Activated CD8-positive, alpha-beta memory T cell treated with anti-CD3 and anti-CD28 coated beads for 36 hours (primary cell): ENCODE data around the gene COG6. TPM values are rescaled to one million over a fixed set of nuclear protein-coding genes. Genes with fewer than 3 reads are reported as not detected.

Experiments
- CTCF ChIA-PET: fragments of 350-600 bp; sonication (Branson Sonifier 250); formaldehyde crosslinking; loops from one replicate; lab custom pipeline; 2021; ENCODE audit warnings: antibody characterized with exemption; lab: Charles Lee
- POLR2A ChIA-PET: fragments of 350-600 bp; sonication (Branson Sonifier 250); formaldehyde crosslinking; loops from one replicate; lab custom pipeline; 2021; ENCODE audit warnings: antibody characterized with exemption; lab: Charles Lee
- total RNA-seq, 2 experiments: library from RNA; stranded (reverse); gene quantifications; one replicate each; pipeline ENCODE4 v1.2.3, GENCODE V29; 2021

COG6 gene
- total RNA-seq: 10 to 100 TPM; 24.8 to 25.9 TPM

DNA sequence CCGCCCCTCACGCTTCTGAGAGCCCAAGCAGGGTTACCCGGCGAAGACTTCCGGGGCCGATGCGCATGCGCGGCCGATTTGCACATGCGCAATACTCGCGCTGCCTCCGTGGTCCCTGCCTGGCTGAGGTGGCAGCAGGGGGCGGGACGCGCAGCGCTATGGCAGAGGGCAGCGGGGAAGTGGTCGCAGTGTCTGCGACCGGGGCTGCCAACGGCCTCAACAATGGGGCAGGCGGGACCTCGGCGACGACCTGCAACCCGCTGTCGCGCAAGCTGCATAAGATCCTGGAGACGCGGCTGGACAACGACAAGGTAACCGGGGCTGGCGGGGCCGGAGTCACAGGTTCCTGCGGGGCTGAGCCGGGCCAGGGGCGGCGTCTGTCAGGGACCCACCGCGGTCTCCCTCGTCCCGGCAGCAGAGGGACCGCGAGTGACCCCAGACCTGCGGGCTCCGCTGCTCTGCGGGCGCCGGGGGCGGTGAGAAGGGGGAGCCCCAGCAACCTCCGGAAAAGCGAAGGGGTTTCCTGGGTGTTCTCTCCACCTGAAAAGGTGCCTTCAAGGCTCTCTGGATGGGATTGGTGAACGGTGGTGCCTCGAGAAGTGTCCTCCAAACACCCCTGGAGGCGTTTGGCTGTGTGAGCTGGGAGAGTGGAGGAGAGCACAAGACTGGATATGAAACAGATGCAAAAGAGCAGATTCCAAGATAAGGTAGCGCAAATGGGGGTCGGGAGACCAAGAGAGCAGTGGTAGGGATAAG, at the start of gene COG6:
COG6 (plus strand) TSS at position 94 of the 756 bp plus-strand sequence; CDS start at position 159, 65 bp downstream.
- CTCF ChIA-PET: no interaction called here
- POLR2A ChIA-PET: no interaction called here

GRCh38 chr13:39605677-39606320, 49.7 kb upstream of the COG6 start:
- CTCF ChIA-PET: interaction anchor here (1.4 to 1.7 kb wide), 2 partner anchors 10 to 208 kb away, joined by 3 read pairs; no protein-coding TSS in a partner anchor
- POLR2A ChIA-PET: no interaction called here

- ChIA-PET CTCF (no interaction called here), POLR2A (no interaction called here)
These were observed 47.6 kb upstream of the COG6 start for GRCh38 chr13:39607876-39608275.

GRCh38 chr13:39612023-39612637, 43.3 kb upstream of the COG6 start:
- ChIA-PET POLR2A (no interaction called here), CTCF (interaction anchor here (0.8 to 1.5 kb wide), 3 partner anchors 17 to 564 kb away, joined by 3 to 4 read pairs (median 4); no protein-coding TSS in a partner anchor)

- POLR2A ChIA-PET: no interaction called here
These were observed 39.3 kb upstream of the COG6 start for GRCh38 chr13:39616087-39616694.

GRCh38 chr13:39618561-39618960, 36.9 kb upstream of the COG6 start:
- POLR2A ChIA-PET: no interaction called here
- CTCF ChIA-PET: no interaction called here

More at GRCh38 chr13:39616087-39616694, 39.3 kb upstream of the COG6 start:
- CTCF ChIA-PET: interaction anchor here (0.8 to 1.1 kb wide), 7 partner anchors 9 to 578 kb away, joined by 3 to 5 read pairs (median 3); partner anchors contain the start of gene NHLRC3

DNA sequence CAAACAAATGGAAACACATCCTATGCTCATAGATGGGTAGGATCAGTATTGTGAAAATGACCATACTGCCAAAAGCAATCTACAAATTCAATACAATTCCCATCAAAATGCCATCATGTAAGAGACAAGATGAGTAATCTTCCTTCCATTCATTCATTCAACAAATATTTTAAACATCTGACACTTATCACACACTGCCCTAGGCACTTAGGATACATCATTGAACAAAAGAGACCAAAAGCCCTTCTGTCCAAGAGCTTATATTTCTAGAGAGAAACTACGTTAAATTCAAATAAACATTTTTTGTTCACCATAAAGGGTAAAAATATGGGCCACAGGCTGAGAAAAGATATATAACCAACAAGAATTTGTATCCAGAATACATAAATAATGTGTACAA, 32.0 kb upstream of the COG6 start:
- CTCF ChIA-PET: no interaction called here
- POLR2A ChIA-PET: no interaction called here

GRCh38 chr13:39631307-39631706, 24.2 kb upstream of the COG6 start:
- CTCF ChIA-PET: no interaction called here
- POLR2A ChIA-PET: no interaction called here

- POLR2A ChIA-PET: no interaction called here
- CTCF ChIA-PET: no interaction called here
These were observed 22.5 kb upstream of the COG6 start for GRCh38 chr13:39632994-39633393.

DNA sequence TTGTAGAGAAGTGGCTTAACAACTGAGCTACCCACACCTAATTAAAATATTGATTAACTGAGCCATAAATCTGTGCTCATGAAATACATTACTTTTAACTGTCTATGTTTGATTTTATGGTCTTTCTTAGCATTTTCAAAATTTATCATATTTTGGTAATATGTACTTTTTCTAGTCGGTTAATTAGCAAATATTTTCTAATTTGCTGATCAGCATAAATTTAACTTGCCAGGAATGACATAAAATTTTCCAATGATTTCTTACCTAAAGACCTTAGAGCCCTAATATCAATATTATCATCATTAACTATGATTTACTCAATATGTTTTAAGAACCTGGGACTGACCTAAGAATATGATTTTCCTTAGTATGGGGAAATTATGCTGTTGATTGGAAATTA, 19.9 kb upstream of the COG6 start:
- ChIA-PET POLR2A (no interaction called here), CTCF (no interaction called here)

- POLR2A ChIA-PET: no interaction called here
- CTCF ChIA-PET: no interaction called here
These were observed 17.6 kb upstream of the COG6 start for GRCh38 chr13:39637890-39638289.

DNA sequence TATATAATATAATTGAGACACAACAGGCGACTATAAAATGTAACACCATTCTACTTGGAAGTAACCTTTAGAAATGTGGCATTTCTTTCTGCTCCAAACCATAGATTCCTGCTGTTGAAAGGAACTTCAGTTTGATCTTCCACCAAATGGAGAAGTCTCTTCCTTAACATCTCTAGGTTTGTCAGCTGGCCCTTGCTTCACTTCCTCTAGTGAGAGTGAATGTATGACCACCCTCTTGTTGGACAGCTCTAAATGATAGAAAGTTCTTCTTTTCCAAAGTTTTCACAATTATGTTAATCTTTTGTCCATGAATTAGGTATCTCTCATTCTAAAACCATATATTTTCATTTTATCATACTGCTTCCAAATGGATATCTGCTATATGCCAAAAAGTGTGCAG, 13.8 kb upstream of the COG6 start:
- CTCF ChIA-PET: no interaction called here
- POLR2A ChIA-PET: no interaction called here

DNA sequence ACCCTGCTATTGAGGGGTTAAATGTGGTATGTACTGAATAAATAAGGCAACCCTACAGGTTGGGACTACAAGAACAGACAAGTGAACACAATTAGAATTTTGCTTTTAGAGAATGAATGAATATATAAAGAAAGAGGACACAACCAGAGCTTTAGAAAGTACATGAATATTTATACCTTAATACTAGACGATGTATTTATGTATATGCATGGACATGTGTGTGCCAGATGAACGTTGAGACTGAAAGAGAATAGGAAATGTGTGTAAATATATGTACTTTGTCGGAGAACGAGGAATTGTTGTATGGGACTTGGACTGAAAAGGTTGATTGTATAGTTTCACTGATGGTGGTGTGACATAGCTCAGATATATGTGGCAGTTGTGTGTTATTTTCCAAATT, 9.3 kb upstream of the COG6 start:
- ChIA-PET POLR2A (no interaction called here), CTCF (no interaction called here)

GRCh38 chr13:39655041-39655568, 357 bp upstream of the COG6 start:
- POLR2A ChIA-PET: no interaction called here

DNA sequence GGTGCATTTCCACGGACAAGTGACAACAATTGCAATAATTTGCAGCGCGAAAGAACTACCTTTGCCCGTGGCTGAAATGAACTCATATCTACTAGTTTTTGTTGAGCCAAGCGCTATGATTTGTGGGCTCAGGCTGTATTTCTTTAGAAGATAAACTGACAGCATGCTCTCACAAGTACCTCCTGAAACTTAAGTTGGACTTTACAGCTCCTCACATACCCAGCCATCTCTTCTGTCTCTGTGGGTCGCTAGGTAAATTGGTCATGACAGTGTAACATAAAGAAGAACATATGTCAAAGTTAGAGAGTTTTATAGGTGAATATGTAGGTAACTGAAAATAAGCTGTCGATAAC, 839 bp downstream of the COG6 start:
- CTCF ChIA-PET: no interaction called here

More at GRCh38 chr13:39655041-39655568, 357 bp upstream of the COG6 start:
- CTCF ChIA-PET: no interaction called here

GRCh38 chr13:39663508-39663907, 8.0 kb downstream of the COG6 start:
- POLR2A ChIA-PET: no interaction called here
- CTCF ChIA-PET: interaction anchor here (1.0 to 1.5 kb wide), 2 partner anchors 10 to 626 kb away, joined by 3 read pairs; partner anchors contain the start of gene PROSER1

More for the DNA sequence above, 839 bp downstream of the COG6 start:
- POLR2A ChIA-PET: no interaction called here

- ChIA-PET CTCF (interaction anchor here (1.0 to 1.5 kb wide), 2 partner anchors 10 to 626 kb away, joined by 3 read pairs; partner anchors contain the start of gene PROSER1), POLR2A (no interaction called here)
These were observed 8.5 kb downstream of the COG6 start for GRCh38 chr13:39663958-39664357.

GRCh38 chr13:39665763-39666162, 10.3 kb downstream of the COG6 start:
- ChIA-PET POLR2A (no interaction called here), CTCF (no interaction called here)

DNA sequence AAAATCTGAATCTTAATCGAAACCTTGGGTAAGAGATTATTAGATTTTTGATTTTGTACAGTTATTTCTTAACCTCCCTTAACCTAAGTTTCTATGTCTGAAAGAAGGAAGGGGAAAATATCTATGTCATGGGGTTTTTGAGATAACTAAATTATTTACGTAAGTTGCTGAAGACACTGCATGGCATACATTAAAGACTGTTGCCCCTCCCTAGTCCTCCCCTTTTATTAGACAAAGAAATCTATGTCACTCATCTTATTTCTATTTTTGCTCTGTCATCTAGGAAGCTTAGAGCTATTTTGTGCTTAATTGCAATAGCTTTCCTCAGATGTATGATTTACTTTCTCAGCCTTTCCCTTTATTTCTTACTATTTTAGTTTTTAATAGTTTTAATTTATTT, 15.0 kb downstream of the COG6 start:
- ChIA-PET POLR2A (no interaction called here), CTCF (no interaction called here)
